A673 (cell line): ENCODE data around the gene ADAP2. TPM values are rescaled to one million over a fixed set of nuclear protein-coding genes. Genes with fewer than 3 reads are reported as not detected.

Experiments
- BruUV-seq: library from RNA; stranded (reverse); fragments of 400-500 nt; replicated peaks from 2 replicates; lab custom pipeline; 2021; lab: Mats Ljungman, UMichigan
- CTCF ChIA-PET: fragments of 300-600 bp; sonication (Branson Sonifier 250); formaldehyde crosslinking; loops from one replicate; lab custom pipeline; 2022; ENCODE audit warnings: antibody characterized with exemption; lab: Charles Lee
- POLR2A ChIA-PET: fragments of 300-600 bp; sonication (Branson Sonifier 250); formaldehyde crosslinking; loops from one replicate; lab custom pipeline; 2022; ENCODE audit warnings: antibody characterized with exemption; ENCODE audit not compliant: low non-redundant PET; lab: Charles Lee
- DNase-seq: peaks from one replicate; pipeline ENCODE4 v3.0.0-alpha.2; 2015; ENCODE audit warnings: low spot score
- H3K27ac ChIP-seq: fragments of 200-600 bp; sonication (generic); 2 replicates; pipeline ENCODE4 v1.5.1; 2016; ENCODE audit warnings: mixed run types, low read depth, mild to moderate bottlenecking, mixed read lengths, antibody characterized with exemption, low read length; ENCODE audit not compliant: poor library complexity, severe bottlenecking
- H3K27me3 ChIP-seq: fragments of 200-600 bp; sonication (generic); replicated peaks from 2 replicates; pipeline ENCODE4 v1.6.1; 2017; ENCODE audit warnings: mixed run types, low read depth, mild to moderate bottlenecking, mixed read lengths, antibody characterized with exemption, low read length; ENCODE audit not compliant: insufficient read depth, poor library complexity
- H3K36me3 ChIP-seq: fragments of 200-600 bp; sonication (generic); 2 replicates; pipeline ENCODE4 v1.6.1; 2016; ENCODE audit warnings: mixed run types, mild to moderate bottlenecking, mixed read lengths, antibody characterized with exemption, low read length; ENCODE audit not compliant: insufficient read depth, poor library complexity, severe bottlenecking
- H3K4me1 ChIP-seq: fragments of 200-600 bp; sonication (generic); 2 replicates; pipeline ENCODE4 v1.6.1; 2017; ENCODE audit warnings: mixed run types, mild to moderate bottlenecking, mixed read lengths, antibody characterized with exemption, low read length; ENCODE audit not compliant: insufficient read depth, poor library complexity, severe bottlenecking
- H3K4me3 ChIP-seq: fragments of 200-600 bp; sonication (generic); 2 replicates; pipeline ENCODE4 v1.5.1; 2016; ENCODE audit warnings: low read depth, mixed run types, mild to moderate bottlenecking, mixed read lengths, low read length; ENCODE audit not compliant: poor library complexity, severe bottlenecking
- H3K9me3 ChIP-seq: fragments of 200-600 bp; sonication (generic); 2 replicates; pipeline ENCODE4 v1.6.1; 2016; ENCODE audit warnings: mixed run types, low read depth, mild to moderate bottlenecking, mixed read lengths, antibody characterized with exemption, low read length; ENCODE audit not compliant: poor library complexity, severe bottlenecking
- EZH2 ChIP-seq: fragments of 200-600 bp; sonication (generic); IDR thresholded peaks from 2 replicates; pipeline ENCODE4 v1.6.1; 2017; ENCODE audit warnings: borderline replicate concordance, low read depth, mild to moderate bottlenecking, mixed read lengths, antibody characterized with exemption, low read length; ENCODE audit not compliant: poor library complexity, severe bottlenecking
- intact Hi-C: fragments of 100-400 bp; cut with micrococcal nuclease; formaldehyde crosslinking; loops from one replicate; pipeline ENCODE4 v1.10.0; 2022; ENCODE audit not compliant: unreplicated experiment
- total RNA-seq: library from RNA; stranded (reverse); gene quantifications from 2 replicates; pipeline ENCODE4 v1.2.3, GENCODE V29; 2021
- TF ChIP-seq, protein P1 (sequence below): fragments of 300-800, 200-600 bp; sonication (generic); conservative IDR thresholded peaks from 2 replicates; pipeline ENCODE4 v1.5.1; 2017; ENCODE audit warnings: low read depth, mild to moderate bottlenecking, antibody characterized with exemption, low read length, moderate library complexity, mixed read lengths

The ADAP2 gene
- total RNA-seq, 1 experiment from 2014 or later: not detected

DNA sequence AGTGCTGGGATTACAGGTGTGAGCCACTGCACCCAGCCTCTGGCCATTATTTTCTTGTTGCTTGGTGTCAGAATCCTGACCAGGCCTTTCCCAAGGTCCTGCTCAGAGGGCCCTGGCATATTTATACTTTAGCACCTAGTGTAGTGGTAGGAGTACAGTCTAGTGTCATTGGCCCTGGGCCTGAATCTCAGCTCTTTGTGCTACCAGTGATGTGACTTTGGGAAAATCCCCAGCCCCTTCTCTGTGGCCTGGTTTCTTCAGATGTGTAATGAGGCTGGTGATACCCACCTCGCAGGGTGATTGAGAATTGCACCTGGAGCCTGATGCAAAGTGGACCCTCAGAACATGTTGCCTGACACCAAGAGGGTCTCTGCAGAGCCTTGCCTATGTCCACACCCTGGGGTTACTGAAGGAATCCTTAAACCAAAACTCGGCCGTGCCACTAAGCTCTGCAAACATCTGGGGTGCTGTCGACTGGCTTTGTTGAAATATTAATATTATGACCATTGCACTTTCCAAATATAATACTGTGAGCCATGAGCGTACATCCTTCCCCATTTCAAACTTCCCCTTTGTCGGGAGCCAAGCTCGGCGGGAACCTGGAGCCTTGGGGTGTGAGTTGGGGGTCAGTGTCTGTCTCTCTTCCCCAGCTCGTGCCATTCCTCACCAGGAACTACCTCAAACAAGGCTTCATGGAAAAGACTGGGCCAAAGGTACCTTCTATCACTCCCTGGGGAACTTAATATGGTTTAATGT, 31.1 kb downstream of the ADAP2 start:
- Histone ChIP-seq H3K27me3 (no peaks in the 10 kb centered on the region), H3K4me3 (no peak overlapping the region), H3K9me3 (no peaks in the 10 kb centered on the region), H3K4me1 (no peaks in the 10 kb centered on the region), H3K36me3 (no peaks in the 10 kb centered on the region), H3K27ac (no peak overlapping the region)
- CTCF ChIA-PET: no interaction called here
- DNase-seq: no peak
- BruUV-seq: no TSS peak
- POLR2A ChIA-PET: interaction anchor here (0.6 kb wide), 1 partner anchor 8 kb away, joined by 5 read pairs; no protein-coding TSS in a partner anchor
- intact Hi-C loops: no loop called here
- TF ChIP-seq EZH2: no peak
- TF ChIP-seq, protein P1, sequence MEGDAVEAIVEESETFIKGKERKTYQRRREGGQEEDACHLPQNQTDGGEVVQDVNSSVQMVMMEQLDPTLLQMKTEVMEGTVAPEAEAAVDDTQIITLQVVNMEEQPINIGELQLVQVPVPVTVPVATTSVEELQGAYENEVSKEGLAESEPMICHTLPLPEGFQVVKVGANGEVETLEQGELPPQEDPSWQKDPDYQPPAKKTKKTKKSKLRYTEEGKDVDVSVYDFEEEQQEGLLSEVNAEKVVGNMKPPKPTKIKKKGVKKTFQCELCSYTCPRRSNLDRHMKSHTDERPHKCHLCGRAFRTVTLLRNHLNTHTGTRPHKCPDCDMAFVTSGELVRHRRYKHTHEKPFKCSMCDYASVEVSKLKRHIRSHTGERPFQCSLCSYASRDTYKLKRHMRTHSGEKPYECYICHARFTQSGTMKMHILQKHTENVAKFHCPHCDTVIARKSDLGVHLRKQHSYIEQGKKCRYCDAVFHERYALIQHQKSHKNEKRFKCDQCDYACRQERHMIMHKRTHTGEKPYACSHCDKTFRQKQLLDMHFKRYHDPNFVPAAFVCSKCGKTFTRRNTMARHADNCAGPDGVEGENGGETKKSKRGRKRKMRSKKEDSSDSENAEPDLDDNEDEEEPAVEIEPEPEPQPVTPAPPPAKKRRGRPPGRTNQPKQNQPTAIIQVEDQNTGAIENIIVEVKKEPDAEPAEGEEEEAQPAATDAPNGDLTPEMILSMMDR: no peak

DNA sequence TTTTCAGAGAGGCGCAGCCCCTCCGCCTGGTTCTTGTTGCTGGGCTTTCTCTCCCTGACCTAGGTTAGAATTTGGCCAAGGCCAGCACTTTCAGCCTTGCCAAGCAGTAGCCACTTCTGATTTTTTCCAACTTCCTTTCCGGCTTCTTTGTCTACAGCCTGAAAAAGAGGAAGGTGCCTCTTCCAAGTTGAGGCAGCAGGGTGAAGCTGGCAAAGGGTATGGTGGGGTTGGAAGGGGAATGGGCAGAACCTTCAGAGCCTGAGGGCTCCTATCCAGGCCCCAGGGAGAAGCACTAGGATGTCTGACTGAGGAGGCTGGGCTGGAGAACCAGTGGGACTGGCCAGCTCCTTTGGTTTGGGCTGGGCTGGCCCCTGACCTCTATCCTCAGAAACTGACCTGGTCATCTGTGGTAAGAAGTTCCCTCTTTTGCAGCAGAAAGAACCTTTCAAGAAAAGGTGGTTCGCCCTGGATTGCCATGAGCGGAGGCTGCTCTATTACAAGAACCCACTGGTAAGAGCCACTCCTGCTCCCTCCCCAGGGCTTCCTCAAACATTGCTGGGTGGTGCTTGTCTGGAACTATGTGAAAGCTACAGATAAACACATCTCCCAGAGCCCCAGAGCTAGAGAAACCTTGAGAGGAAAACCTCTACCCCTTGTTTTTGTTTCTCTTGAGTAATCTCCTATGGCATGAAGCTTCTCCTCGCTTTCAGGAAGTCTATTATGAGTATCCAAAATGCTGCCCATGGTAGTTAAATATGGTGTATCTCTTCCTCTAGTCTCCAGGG, 32.5 kb downstream of the ADAP2 start:
- H3K4me1 ChIP-seq: no peaks in the 10 kb centered on the region
- no peak overlapping the region for H3K27ac ChIP-seq
- BruUV-seq: no TSS peak
- ChIA-PET POLR2A (no interaction called here), CTCF (interaction anchor here (0.6 kb wide), 1 partner anchor 80 kb away, joined by 5 read pairs; no protein-coding TSS in a partner anchor)
- intact Hi-C loops: no loop called here
- no peaks in the 10 kb centered on the region for H3K9me3 ChIP-seq
- no peak for DNase-seq
- no peaks in the 10 kb centered on the region for H3K36me3 ChIP-seq
- TF ChIP-seq, protein P1: no peak
- TF ChIP-seq EZH2: no peak
- no peak overlapping the region for H3K4me3 ChIP-seq
- no peaks in the 10 kb centered on the region for H3K27me3 ChIP-seq

- intact Hi-C loops: no loop called here
- no peak overlapping the region for H3K27ac ChIP-seq
- no peak for DNase-seq
- no peak for TF ChIP-seq EZH2
- TF ChIP-seq, protein P1: no peak
- ChIA-PET POLR2A (no interaction called here), CTCF (no interaction called here)
- no peaks in the 10 kb centered on the region for H3K27me3 ChIP-seq
- BruUV-seq: no TSS peak
- no peaks in the 10 kb centered on the region for H3K4me1 ChIP-seq
- no peaks in the 10 kb centered on the region for H3K9me3 ChIP-seq
- no peak overlapping the region for H3K4me3 ChIP-seq
- no peaks in the 10 kb centered on the region for H3K36me3 ChIP-seq
Observed at GRCh38 chr17:30956764-30957374, 35.1 kb downstream of the ADAP2 start.
